Inflammatory macrophage treated with lipopolysaccharide for 4 hours (primary cell): ENCODE results near the gene NKIRAS1.
"Not testable (repeated sequence)": the region's sequence is repeated elsewhere in the genome, so short reads cannot be mapped to it uniquely, and the experiment has no call there.

ENCODE experiments used
- DNase-seq: peaks from one replicate; pipeline ENCODE4 v3.0.0-alpha.2; 2020

Gene NKIRAS1

GRCh38 chr3:23895181-23895580, 21.6 kb downstream of the NKIRAS1 start:
- DNase-seq = no peak

GRCh38 chr3:23894254-23895061, 22.3 kb downstream of the NKIRAS1 start:
- no peak for DNase-seq

GRCh38 chr3:23889950-23890349, 26.8 kb downstream of the NKIRAS1 start:
- DNase-seq = no peak

- DNase-seq = peak; percentile 72
Observed at GRCh38 chr3:23889386-23889785, 27.4 kb downstream of the NKIRAS1 start.

GRCh38 chr3:23888617-23889228, 28.1 kb downstream of the NKIRAS1 start:
- peak; percentile 42 for DNase-seq

GRCh38 chr3:23886311-23886710, 30.5 kb downstream of the NKIRAS1 start:
- DNase-seq = no peak

- DNase-seq = no peak
Observed at GRCh38 chr3:23885210-23885609, 31.6 kb downstream of the NKIRAS1 start.

GRCh38 chr3:23884481-23884880, 32.3 kb downstream of the NKIRAS1 start:
- no peak for DNase-seq

GRCh38 chr3:23882487-23882918, 34.3 kb downstream of the NKIRAS1 start:
- DNase-seq = no peak

- not testable (repeated sequence) for DNase-seq
Observed at GRCh38 chr3:23881993-23882392, 34.8 kb downstream of the NKIRAS1 start.

GRCh38 chr3:23880703-23881339, 36.0 kb downstream of the NKIRAS1 start:
- no peak for DNase-seq

GRCh38 chr3:23879485-23879884, 37.3 kb downstream of the NKIRAS1 start:
- no peak for DNase-seq

GRCh38 chr3:23877329-23877980, 39.3 kb downstream of the NKIRAS1 start:
- peak; percentile 92 for DNase-seq

- no peak for DNase-seq
Observed at GRCh38 chr3:23876923-23877322, 39.9 kb downstream of the NKIRAS1 start.

- DNase-seq = no peak
Observed at GRCh38 chr3:23875113-23875725, 41.6 kb downstream of the NKIRAS1 start.

- no peak for DNase-seq
Observed at GRCh38 chr3:23874359-23875112, 42.3 kb downstream of the NKIRAS1 start.

GRCh38 chr3:23873941-23874340, 42.8 kb downstream of the NKIRAS1 start:
- no peak for DNase-seq

- no peak for DNase-seq
Observed at GRCh38 chr3:23872330-23872729, 44.5 kb downstream of the NKIRAS1 start.

GRCh38 chr3:23871361-23871760, 45.4 kb downstream of the NKIRAS1 start:
- DNase-seq = not testable (repeated sequence)

GRCh38 chr3:23870663-23871043, 46.1 kb downstream of the NKIRAS1 start:
- not testable (repeated sequence) for DNase-seq

GRCh38 chr3:23869977-23870662, 46.7 kb downstream of the NKIRAS1 start:
- no peak for DNase-seq

- DNase-seq = no peak
Observed at GRCh38 chr3:23867838-23868237, 49.0 kb downstream of the NKIRAS1 start.
